OCI-LY3 (cell line): Measurements from ENCODE around the gene NR5A1.

Experiments used
- CTCF ChIP-seq: fragments of 200-600, 300-600 bp; sonication (generic); IDR thresholded peaks from 2 replicates; pipeline ENCODE4 v1.5.1; 2014; ENCODE audit warnings: antibody characterized with exemption, low read length, low read depth
- EZH2phosphoT487 ChIP-seq: fragments of 200-600 bp; shearing (Covaris generic); IDR thresholded peaks from 2 replicates; pipeline ENCODE4 v1.6.1; 2018; ENCODE audit warnings: antibody characterized with exemption, mixed run types, low read depth

DNA sequence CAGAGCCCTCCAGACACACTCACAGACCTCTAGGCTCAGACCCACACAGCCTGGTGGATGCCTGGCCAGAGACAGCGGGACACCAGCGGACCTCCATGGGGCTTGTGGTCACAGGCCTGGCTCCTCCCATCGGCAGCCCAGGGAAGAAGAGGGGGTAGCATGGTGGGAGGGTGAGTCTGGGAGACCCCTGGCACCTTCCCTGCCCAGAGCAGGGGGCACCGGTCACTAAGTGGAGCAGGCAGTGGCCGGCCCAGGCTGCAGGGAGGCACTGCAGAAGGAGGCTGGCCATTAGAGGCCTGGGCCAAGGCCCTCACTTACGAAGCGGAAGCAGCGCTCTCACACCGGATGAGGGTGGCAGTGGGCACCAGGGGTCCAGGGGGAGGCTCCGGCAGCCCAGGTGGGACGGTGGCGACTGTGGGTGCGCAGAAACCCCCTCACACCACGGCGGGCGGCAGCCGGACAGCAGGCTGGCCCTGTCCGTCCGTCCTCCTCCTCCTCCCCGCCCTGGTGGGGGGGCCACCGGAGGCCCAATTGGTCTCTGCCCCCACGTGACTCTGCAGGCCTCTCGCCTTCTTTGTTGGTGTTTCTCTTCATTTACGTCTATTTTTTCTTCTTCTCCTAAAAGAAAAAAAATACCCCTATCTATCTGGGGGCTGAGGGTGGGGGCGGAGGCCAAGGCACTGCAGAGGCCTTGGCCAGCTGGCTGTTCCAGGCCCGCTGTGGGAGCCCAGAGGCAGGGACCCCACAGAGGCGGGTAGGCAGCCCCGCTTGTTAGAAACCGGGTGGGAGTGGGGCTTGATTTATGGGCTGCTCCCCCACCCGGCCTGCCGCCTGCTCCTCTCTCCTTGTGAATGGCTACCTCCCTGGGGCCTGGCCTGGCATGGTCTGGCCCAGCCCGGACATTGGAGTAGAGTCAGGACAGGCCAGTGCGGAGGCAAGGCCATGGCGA lies at the start of gene NR5A1:
- TF ChIP-seq CTCF: no peak
- no peak for TF ChIP-seq EZH2phosphoT487
